Tibial nerve (tissue), 4 donors: ENCODE measurements around the gene PRSS12. TPM values are rescaled to one million over a fixed set of nuclear protein-coding genes. Genes with fewer than 3 reads are reported as not detected.
A peak's percentile ranks its signal among the peaks of the same experiment; 100 is the strongest.

ENCODE experiments used
- DNase-seq, 2 donors: peaks; one replicate each; pipeline ENCODE4 v3.0.0-alpha.2; 2019; ENCODE audit warnings: low spot score in 2 of 2
- H3K27ac ChIP-seq, 4 donors: fragments of 200-600 bp; sonication (generic) in 3 of 4; one replicate each; pipeline ENCODE4 v1.5.1; 2017 to 2019; ENCODE audit warnings: mild to moderate bottlenecking in 1 of 4
- H3K27me3 ChIP-seq, 2 donors: fragments of 200-600 bp; sonication (generic) in 1 of 2; one replicate each; pipeline versions ENCODE4 v1.5.1 to v1.6.0; 2017 to 2019
- H3K36me3 ChIP-seq, 3 donors: fragments of 200-600 bp; sonication (generic); one replicate each; pipeline ENCODE4 v1.5.1; 2018 to 2019
- H3K4me1 ChIP-seq, 4 donors: fragments of 200-600 bp; sonication (generic) in 3 of 4; one replicate each; pipeline ENCODE4 v1.5.1; 2017 to 2019
- H3K4me3 ChIP-seq, 4 donors: fragments of 200-600 bp; sonication (generic) in 3 of 4; one replicate each; pipeline ENCODE4 v1.5.1; 2017 to 2019; ENCODE audit warnings: mild to moderate bottlenecking in 1 of 4, moderate library complexity in 1 of 4
- H3K9me3 ChIP-seq, 4 donors: fragments of 200-600 bp; sonication (generic) in 3 of 4; one replicate each; pipeline ENCODE4 v1.5.1; 2017 to 2019
- CTCF ChIP-seq, 5 experiments: fragments of 200-600 bp in 3 of 5; fragments of 450-650 bp in 2 of 5; sonication (generic) in 3 of 5; IDR thresholded peaks; one replicate each; pipeline ENCODE4 v1.5.1; 2016 to 2019; ENCODE audit warnings: antibody characterized with exemption in 5 of 5, mild to moderate bottlenecking in 3 of 5, moderate library complexity in 2 of 5
- EP300 ChIP-seq, 2 donors: sonication (generic); formaldehyde crosslinking; IDR thresholded peaks; one replicate each; pipeline ENCODE4 v1.6.1; 2017; ENCODE audit warnings: antibody characterized with exemption in 2 of 2, mild to moderate bottlenecking in 1 of 2
- POLR2A ChIP-seq, 2 donors: fragments of 450-650 bp; IDR thresholded peaks; one replicate each; pipeline ENCODE4 v1.6.1; 2017; ENCODE audit warnings: antibody characterized with exemption in 2 of 2, mild to moderate bottlenecking in 2 of 2, moderate library complexity in 2 of 2
- whole genome bisulfite sequencing, 2 donors: methylation state at CpG; one replicate each; pipeline ENCODE4 v1.1.5; 2018; 5-methylcytosine and 5-hydroxymethylcytosine counted together
- total RNA-seq, 4 donors: library from RNA; depleted of rRNA; stranded (reverse); fragments of >200 nt; gene quantifications; one replicate each; pipeline ENCODE4 v1.1.0, GENCODE V29; 2016

Gene PRSS12
- total RNA-seq, 4 donors from 2014 or later: under 0.01 to 0.90 (median 0.21) TPM; not detected in 1

- H3K4me3 ChIP-seq: peak overlapping the region in 3 of 4 donors; percentile 62 to 86 (median 85)
- peaks cover 0 to 7% (median 0%) of the 10 kb centered on the region in 3 donors for H3K36me3 ChIP-seq
- no peaks in the 10 kb centered on the region for H3K9me3 ChIP-seq
- H3K27me3 ChIP-seq: no peaks in the 10 kb centered on the region
- 22 to 33% methylated on average over 2 of the region's 2 CpGs for WGBS, 2 donors
- peaks cover 0 to 31% (median 12%) of the 10 kb centered on the region in 4 donors for H3K4me1 ChIP-seq
- DNase-seq: no peak
- no peak for TF ChIP-seq POLR2A (IDR thresholded peaks at IDR 0.05)
- no peak for TF ChIP-seq CTCF (IDR thresholded peaks at IDR 0.05)
- TF ChIP-seq EP300 (IDR thresholded peaks at IDR 0.05): no peak
- H3K27ac ChIP-seq: peak overlapping the region in 3 of 4 donors; percentile 90 to 96 (median 93)
Measured at GRCh38 chr4:118279920-118280432, 72.8 kb downstream of the PRSS12 start.

- Histone ChIP-seq H3K36me3 (peaks cover 0 to 7% (median 0%) of the 10 kb centered on the region in 3 donors), H3K27ac (peak overlapping the region; percentile 83 to 96 (median 92)), H3K4me1 (peaks cover 0 to 31% (median 12%) of the 10 kb centered on the region in 4 donors), H3K4me3 (peak overlapping the region; percentile 61 to 86 (median 74)), H3K27me3 (no peaks in the 10 kb centered on the region), H3K9me3 (no peaks in the 10 kb centered on the region)
- 6 to 10% methylated on average over 13 of the region's 13 CpGs for WGBS, 2 donors
- DNase-seq: no peak
- TF ChIP-seq POLR2A (IDR thresholded peaks at IDR 0.05): no peak
- no peak for TF ChIP-seq CTCF (IDR thresholded peaks at IDR 0.05)
- TF ChIP-seq EP300 (IDR thresholded peaks at IDR 0.05): no peak
Measured at GRCh38 chr4:118279328-118279727, 73.5 kb downstream of the PRSS12 start.

GRCh38 chr4:118278473-118279274, 74.1 kb downstream of the PRSS12 start:
- Histone ChIP-seq H3K27ac (peak overlapping the region; percentile 83 to 96 (median 92)), H3K4me3 (peak overlapping the region; percentile 61 to 86 (median 74)), H3K27me3 (no peaks in the 10 kb centered on the region), H3K36me3 (peaks cover 0 to 7% (median 0%) of the 10 kb centered on the region in 3 donors), H3K4me1 (peaks cover 0 to 31% (median 12%) of the 10 kb centered on the region in 4 donors), H3K9me3 (no peaks in the 10 kb centered on the region)
- TF ChIP-seq CTCF (IDR thresholded peaks at IDR 0.05) (no peak), EP300 (IDR thresholded peaks at IDR 0.05) (peak; percentile 75 to 98), POLR2A (IDR thresholded peaks at IDR 0.05) (peak; percentile 74 to 90)
- peak; percentile 89 to 90 for DNase-seq
- 0% methylated on average over 42 to 56 of the region's 56 CpGs for WGBS, 2 donors

- Histone ChIP-seq H3K36me3 (no peaks in the 10 kb centered on the region), H3K4me1 (peaks cover 0 to 31% (median 12%) of the 10 kb centered on the region in 4 donors), H3K27ac (no peak overlapping the region), H3K9me3 (no peaks in the 10 kb centered on the region), H3K27me3 (no peaks in the 10 kb centered on the region), H3K4me3 (no peak overlapping the region)
- DNase-seq: no peak
- TF ChIP-seq POLR2A (IDR thresholded peaks at IDR 0.05) (no peak), EP300 (IDR thresholded peaks at IDR 0.05) (no peak), CTCF (IDR thresholded peaks at IDR 0.05) (no peak)
- WGBS, 2 donors: 91 to 98% methylated on average over 4 of the region's 4 CpGs
Measured at GRCh38 chr4:118277243-118277642, 75.6 kb downstream of the PRSS12 start.

- H3K27ac ChIP-seq: no peak overlapping the region
- peaks cover 0 to 27% (median 10%) of the 10 kb centered on the region in 4 donors for H3K4me1 ChIP-seq
- 69 to 84% methylated on average over 2 of the region's 2 CpGs for WGBS, 2 donors
- no peak overlapping the region for H3K4me3 ChIP-seq
- no peak for DNase-seq
- H3K36me3 ChIP-seq: no peaks in the 10 kb centered on the region
- no peaks in the 10 kb centered on the region for H3K27me3 ChIP-seq
- TF ChIP-seq EP300 (IDR thresholded peaks at IDR 0.05): no peak
- TF ChIP-seq POLR2A (IDR thresholded peaks at IDR 0.05): no peak
- TF ChIP-seq CTCF (IDR thresholded peaks at IDR 0.05): no peak
- H3K9me3 ChIP-seq: no peaks in the 10 kb centered on the region
Measured at GRCh38 chr4:118276580-118276979, 76.2 kb downstream of the PRSS12 start.
